DOHH2 (cell line): ENCODE measurements around the gene COL23A1.

Source experiments
- H3F3A ChIP-seq: fragments of 200-600 bp; sonication (generic), shearing (Covaris generic); 2 replicates; pipeline ENCODE4 v1.6.0; 2016; ENCODE audit warnings: antibody characterized with exemption, mild to moderate bottlenecking; ENCODE audit not compliant: control insufficient read depth, insufficient read depth
- H3K27ac ChIP-seq: fragments of 200-600 bp; sonication (generic); 2 replicates; pipeline ENCODE4 v1.5.1; 2014; ENCODE audit warnings: low read depth, mild to moderate bottlenecking, low read length, moderate library complexity
- H3K27me3 ChIP-seq: fragments of 200-600 bp; sonication (generic); 2 replicates; pipeline ENCODE4 v1.6.1; 2014; ENCODE audit warnings: mild to moderate bottlenecking, low read length, mixed read lengths; ENCODE audit not compliant: control insufficient read depth
- H3K36me3 ChIP-seq: fragments of 200-600 bp; sonication (generic); 2 replicates; pipeline ENCODE4 v1.6.1; 2014; ENCODE audit warnings: mild to moderate bottlenecking, low read length, moderate library complexity, mixed read lengths; ENCODE audit not compliant: control insufficient read depth
- H3K4me1 ChIP-seq: fragments of 200-600 bp; sonication (generic); 2 replicates; pipeline ENCODE4 v1.6.1; 2014; ENCODE audit warnings: mild to moderate bottlenecking, low read length, mixed read lengths; ENCODE audit not compliant: control insufficient read depth
- H3K4me2 ChIP-seq: fragments of 200-600 bp; sonication (generic); 2 replicates; pipeline ENCODE4 v1.6.0; 2014; ENCODE audit warnings: mild to moderate bottlenecking, low read length, moderate library complexity
- H3K4me3 ChIP-seq: fragments of 200-600 bp; sonication (generic); 2 replicates; pipeline ENCODE4 v1.5.1; 2014; ENCODE audit warnings: mild to moderate bottlenecking, low read length, mixed read lengths
- H3K79me2 ChIP-seq: fragments of 200-600 bp; sonication (generic); 2 replicates; pipeline ENCODE4 v1.6.1; 2014; ENCODE audit warnings: mild to moderate bottlenecking, low read length, mixed read lengths; ENCODE audit not compliant: control insufficient read depth
- H3K9me2 ChIP-seq: fragments of 200-600 bp; sonication (generic); replicated peaks from 2 replicates; pipeline ENCODE4 v1.6.1; 2014; ENCODE audit warnings: mild to moderate bottlenecking, low read length, mixed read lengths; ENCODE audit not compliant: control insufficient read depth
- H3K9me3 ChIP-seq: fragments of 200-600 bp; sonication (generic); 2 replicates; pipeline ENCODE4 v1.6.1; 2014; ENCODE audit warnings: antibody characterized with exemption, low read length, mixed read lengths; ENCODE audit not compliant: control insufficient read depth, insufficient read depth
- H4K20me1 ChIP-seq: fragments of 200-600 bp; sonication (generic); 2 replicates; pipeline ENCODE4 v1.6.0; 2014; ENCODE audit warnings: low read depth, mild to moderate bottlenecking, antibody characterized with exemption, low read length, moderate library complexity; ENCODE audit not compliant: control insufficient read depth, insufficient read depth
- CTCF ChIP-seq: fragments of 200-600 bp; sonication (generic); IDR thresholded peaks from one replicate; pipeline ENCODE4 v1.5.1; 2014; ENCODE audit warnings: antibody characterized with exemption, mild to moderate bottlenecking, low read depth, low read length; ENCODE audit not compliant: poor library complexity, severe bottlenecking
- EZH2phosphoT487 ChIP-seq: fragments of 200-600 bp; sonication (generic); IDR thresholded peaks from 2 replicates; pipeline ENCODE4 v1.6.1; 2017; ENCODE audit warnings: borderline replicate concordance, mild to moderate bottlenecking, antibody characterized with exemption, low read length, moderate library complexity, mixed read lengths

COL23A1 gene

GRCh38 chr5:178626484-178627258 is 36.5 kb upstream of the COL23A1 start, which contains the start of gene CLK4:
TSS of gene CLK4 (minus strand) at chr5:178627050. CDS start at chr5:178623416, 3,634 bp downstream.
- TF ChIP-seq CTCF (no peak), EZH2phosphoT487 (no peak)
- H3K27ac ChIP-seq, result peak within 1 kb of the TSS; percentile 51
- H3K36me3 ChIP-seq, result peaks cover 41% of the 10 kb centered on the region
- peaks cover 5% of the 10 kb centered on the region; the same call in 1 of the 2 replicates for H3F3A ChIP-seq
- peak within 1 kb of the TSS; percentile 85 for H3K4me3 ChIP-seq
- peaks cover 52% of the 10 kb centered on the region for H3K79me2 ChIP-seq
- peaks cover 39% of the 10 kb centered on the region for H3K4me1 ChIP-seq
- no peaks in the 10 kb centered on the region for H3K9me2 ChIP-seq
- H4K20me1 ChIP-seq, result peaks cover 4% of the 10 kb centered on the region; the same call in 1 of the 2 replicates
- no peaks in the 10 kb centered on the region for H3K27me3 ChIP-seq
- H3K4me2 ChIP-seq, result peak within 1 kb of the TSS; percentile 98
- peaks cover 2% of the 10 kb centered on the region; the same call in 1 of the 2 replicates for H3K9me3 ChIP-seq

GRCh38 chr5:178625679-178626483 is 35.7 kb upstream of the COL23A1 start:
- Histone ChIP-seq H3F3A (peaks cover 5% of the 10 kb centered on the region; the same call in 1 of the 2 replicates), H3K27ac (peak overlapping the region; percentile 51), H3K36me3 (peaks cover 48% of the 10 kb centered on the region), H3K4me1 (peaks cover 33% of the 10 kb centered on the region), H3K9me3 (peaks cover 2% of the 10 kb centered on the region; the same call in 1 of the 2 replicates), H3K79me2 (peaks cover 55% of the 10 kb centered on the region), H3K4me2 (peak overlapping the region; percentile 98), H3K4me3 (peak overlapping the region; percentile 85), H3K9me2 (no peaks in the 10 kb centered on the region), H4K20me1 (peaks cover 4% of the 10 kb centered on the region; the same call in 1 of the 2 replicates), H3K27me3 (no peaks in the 10 kb centered on the region)
- no peak for TF ChIP-seq EZH2phosphoT487
- TF ChIP-seq CTCF, result no peak

DNA sequence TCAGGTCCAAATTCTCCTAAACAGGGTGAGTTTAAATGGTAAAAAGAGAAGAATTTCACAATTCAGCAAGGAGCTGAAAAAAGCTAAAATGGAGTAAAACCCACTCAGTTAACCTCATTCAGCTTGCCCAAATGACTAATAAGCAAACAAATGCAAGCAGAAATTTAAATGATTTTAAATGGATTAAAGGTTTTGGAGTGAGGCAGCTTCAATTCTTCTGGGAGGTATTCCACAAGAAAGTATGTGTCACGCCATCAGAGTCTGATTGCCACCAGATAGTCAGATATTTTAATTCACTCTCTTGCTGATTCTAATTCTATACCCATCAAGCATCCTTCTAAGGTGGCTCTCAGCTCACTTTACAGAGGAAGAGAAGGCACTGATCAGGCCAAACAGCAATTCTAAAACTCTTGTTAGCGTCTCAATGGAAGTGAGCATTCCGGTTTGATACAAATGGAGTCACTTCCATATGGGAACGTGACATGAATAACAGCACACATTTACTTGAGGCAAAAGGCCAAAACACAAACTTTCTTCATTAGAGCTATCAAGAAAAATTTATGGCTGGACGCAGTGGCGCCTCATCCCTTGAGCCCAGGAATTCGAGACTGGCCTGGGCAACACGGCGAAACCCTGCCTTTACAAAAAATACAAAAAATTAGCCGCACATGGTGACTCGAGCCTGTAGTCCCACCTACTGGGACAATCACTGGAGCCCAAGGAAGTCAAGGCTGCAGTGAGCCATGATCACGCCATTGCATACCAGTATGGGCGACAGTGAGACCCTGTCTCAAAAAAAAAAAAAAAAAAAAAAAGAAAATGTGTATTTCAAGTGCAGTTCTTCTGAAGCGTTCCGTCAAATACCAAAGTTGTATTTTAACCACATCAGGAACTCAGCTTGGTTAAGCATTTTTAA is 34.7 kb upstream of the COL23A1 start:
- Histone ChIP-seq H4K20me1 (peaks cover 4% of the 10 kb centered on the region; the same call in 1 of the 2 replicates), H3K27ac (no peak overlapping the region), H3K4me3 (peak overlapping the region; percentile 85), H3K4me1 (peaks cover 26% of the 10 kb centered on the region), H3K36me3 (peaks cover 58% of the 10 kb centered on the region), H3K9me3 (peaks cover 2% of the 10 kb centered on the region; the same call in 1 of the 2 replicates), H3K9me2 (no peaks in the 10 kb centered on the region), H3K79me2 (peaks cover 64% of the 10 kb centered on the region), H3K27me3 (no peaks in the 10 kb centered on the region), H3K4me2 (peak overlapping the region; percentile 98), H3F3A (peaks cover 5% of the 10 kb centered on the region; the same call in 1 of the 2 replicates)
- TF ChIP-seq CTCF, result no peak
- TF ChIP-seq EZH2phosphoT487, result no peak
